ENCODE measurements around the gene STK4.

Gene STK4

DNA sequence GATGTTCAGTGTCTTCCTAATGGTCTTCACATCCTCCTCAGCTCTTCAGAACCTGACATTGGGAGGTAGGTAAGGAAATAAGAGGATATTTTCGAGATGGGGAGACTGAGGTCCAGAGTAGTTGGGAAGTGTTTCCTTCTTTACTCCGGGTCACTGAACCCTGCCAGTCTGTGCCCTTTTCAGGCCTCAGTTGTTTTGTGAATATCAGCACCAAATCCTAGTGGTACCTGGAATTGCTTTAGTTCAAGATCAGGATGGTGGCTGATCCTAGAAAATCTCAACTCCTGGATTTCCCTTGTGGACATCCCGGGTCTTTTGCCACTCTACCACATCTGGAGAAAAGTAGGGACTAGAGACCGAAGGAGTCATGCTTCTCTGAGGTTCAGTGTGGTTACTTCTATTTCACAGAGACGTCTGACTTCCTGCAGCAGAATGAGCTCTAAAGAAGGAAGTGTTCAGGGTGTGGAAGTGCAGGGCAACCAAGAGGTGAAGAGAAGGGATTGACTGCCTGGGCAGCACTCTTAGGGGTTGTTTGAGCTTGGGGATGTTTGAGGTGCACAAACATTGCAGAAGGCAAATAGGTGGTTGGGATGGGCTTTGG lies 995 bp downstream of the STK4 start:
- Histone ChIP-seq H3K4me3 (ENCODE audit: low read length) (peak overlapping the region; percentile 87), H3K27ac (ENCODE audit: low read length) (no peak overlapping the region), H3K9me3 (ENCODE audit: control insufficient read depth, low read depth, low read length) (no peaks in the 10 kb centered on the region), H3K36me3 (ENCODE audit: control insufficient read depth, low read depth, low read length) (peaks cover 4% of the 10 kb centered on the region), H3K4me1 (ENCODE audit: control insufficient read depth, low read depth, low read length) (peaks cover 4% of the 10 kb centered on the region), H3K27me3 (ENCODE audit: control insufficient read depth, insufficient read depth, low read length) (peaks cover 14% of the 10 kb centered on the region), H3K9ac (ENCODE audit: low read length) (peak overlapping the region; percentile 77)

DNA sequence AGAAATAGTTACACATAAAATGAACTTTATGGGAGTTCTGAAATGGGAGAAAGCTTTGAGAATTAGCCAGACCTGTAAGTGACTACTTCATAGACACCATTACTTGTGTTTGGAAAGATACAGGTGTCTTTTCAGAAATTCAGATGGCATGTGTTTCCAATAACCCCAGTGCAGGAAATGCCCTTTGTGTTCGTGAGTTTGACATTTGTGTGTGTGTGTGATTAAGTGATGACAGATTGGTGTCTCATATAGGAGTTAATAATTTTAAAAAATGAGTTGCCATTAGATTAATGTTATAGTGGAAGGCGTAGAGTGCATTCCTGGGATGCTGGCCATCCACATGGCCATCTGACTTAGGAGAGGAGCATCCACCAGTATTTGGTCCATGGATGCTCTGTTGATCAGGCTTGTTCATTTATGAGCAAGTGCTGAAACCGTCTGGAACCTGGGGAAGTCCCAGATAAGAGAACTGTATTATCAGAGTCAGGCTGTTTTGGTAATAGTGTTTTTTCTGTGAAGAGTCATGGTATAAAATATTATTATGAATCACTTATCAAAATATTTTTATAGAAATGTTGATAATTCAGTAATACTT lies 3.1 kb downstream of the STK4 start:
- H3K9ac ChIP-seq (ENCODE audit: low read length) = no peak overlapping the region
- H3K9me3 ChIP-seq (ENCODE audit: control insufficient read depth, low read depth, low read length) = no peaks in the 10 kb centered on the region
- peaks cover 4% of the 10 kb centered on the region for H3K4me1 ChIP-seq (ENCODE audit: control insufficient read depth, low read depth, low read length)
- H3K27me3 ChIP-seq (ENCODE audit: control insufficient read depth, insufficient read depth, low read length) = peaks cover 6% of the 10 kb centered on the region
- H3K4me3 ChIP-seq (ENCODE audit: low read length) = no peak overlapping the region
- peaks cover 21% of the 10 kb centered on the region for H3K36me3 ChIP-seq (ENCODE audit: control insufficient read depth, low read depth, low read length)
- H3K27ac ChIP-seq (ENCODE audit: low read length) = no peak overlapping the region

DNA sequence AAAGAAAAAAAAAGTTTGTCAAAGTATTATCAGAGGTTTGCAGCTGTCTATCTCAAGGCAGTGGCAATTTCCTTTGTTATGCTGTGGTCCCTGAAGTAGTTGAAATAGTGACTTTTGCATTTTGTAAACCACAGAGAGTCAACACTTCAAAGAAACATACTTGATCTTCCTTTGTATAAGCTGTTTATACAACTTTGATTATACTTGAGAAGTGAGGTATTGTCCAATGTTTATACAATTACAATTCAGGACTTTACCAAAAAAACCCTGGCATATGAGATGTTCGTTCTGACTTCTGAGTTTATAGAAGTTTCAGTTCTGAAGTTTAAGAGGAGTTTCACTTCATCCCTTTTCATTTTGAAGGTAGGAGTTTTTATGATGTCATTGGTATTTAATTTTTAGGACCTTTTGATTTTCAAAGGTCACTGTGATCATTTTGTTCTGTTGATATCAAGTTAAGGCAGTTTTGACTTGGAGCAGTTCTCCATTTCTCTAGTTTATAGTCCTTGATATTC lies 4.0 kb downstream of the STK4 start:
- Histone ChIP-seq H3K4me1 (ENCODE audit: control insufficient read depth, low read depth, low read length) (peaks cover 4% of the 10 kb centered on the region), H3K27ac (ENCODE audit: low read length) (no peak overlapping the region), H3K4me3 (ENCODE audit: low read length) (no peak overlapping the region)

DNA sequence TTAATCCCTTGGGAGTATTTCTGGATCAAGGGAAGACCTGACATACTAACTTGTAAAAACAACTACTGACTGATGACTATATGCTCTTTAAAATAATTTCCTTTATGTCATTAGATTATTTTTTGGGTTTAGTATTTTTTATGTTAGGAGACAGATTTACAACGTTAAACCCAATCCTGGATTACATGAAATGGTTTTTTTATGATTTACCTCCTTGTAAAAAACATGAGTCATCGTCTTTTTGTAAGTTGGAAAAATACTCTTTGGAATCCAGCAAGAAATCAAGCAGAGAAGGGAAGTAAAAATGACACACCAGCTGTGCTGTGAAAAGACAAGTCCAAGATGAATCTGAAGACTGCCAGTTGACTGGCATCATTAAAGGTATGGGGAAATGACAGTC lies 6.7 kb downstream of the STK4 start:
- Histone ChIP-seq H3K4me1 (ENCODE audit: control insufficient read depth, low read depth, low read length) (no peaks in the 10 kb centered on the region), H3K27ac (ENCODE audit: low read length) (no peak overlapping the region), H3K4me3 (ENCODE audit: low read length) (no peak overlapping the region), H3K9me3 (ENCODE audit: control insufficient read depth, low read depth, low read length) (no peaks in the 10 kb centered on the region), H3K36me3 (ENCODE audit: control insufficient read depth, low read depth, low read length) (peaks cover 43% of the 10 kb centered on the region), H3K9ac (ENCODE audit: low read length) (no peak overlapping the region), H3K27me3 (ENCODE audit: control insufficient read depth, insufficient read depth, low read length) (no peaks in the 10 kb centered on the region)

More for the DNA sequence above, 4.0 kb downstream of the STK4 start:
- no peaks in the 10 kb centered on the region for H3K27me3 ChIP-seq (ENCODE audit: control insufficient read depth, insufficient read depth, low read length)
- no peaks in the 10 kb centered on the region for H3K9me3 ChIP-seq (ENCODE audit: control insufficient read depth, low read depth, low read length)
- H3K9ac ChIP-seq (ENCODE audit: low read length) = no peak overlapping the region
- peaks cover 28% of the 10 kb centered on the region for H3K36me3 ChIP-seq (ENCODE audit: control insufficient read depth, low read depth, low read length)

DNA sequence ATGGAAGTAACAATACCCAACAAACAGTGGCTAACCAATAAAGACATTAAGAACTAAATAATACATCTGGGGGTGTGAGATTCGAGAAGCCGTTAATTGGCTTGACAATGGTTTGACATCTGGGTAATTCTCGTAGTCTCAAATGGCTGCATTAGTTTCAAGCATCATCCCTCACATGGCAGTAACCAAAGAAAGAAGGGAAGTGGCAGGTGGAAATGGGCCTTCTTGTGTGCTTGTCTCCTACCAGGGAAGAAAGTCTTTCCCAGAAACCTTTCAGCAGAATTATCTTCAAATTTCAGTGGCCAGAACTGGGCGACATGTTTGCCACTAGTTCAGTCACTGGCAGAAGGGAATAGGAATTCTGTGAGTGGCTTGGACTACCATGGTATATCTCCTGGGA lies 10.4 kb downstream of the STK4 start:
- H3K27me3 ChIP-seq (ENCODE audit: control insufficient read depth, insufficient read depth, low read length) = no peaks in the 10 kb centered on the region
- peaks cover 73% of the 10 kb centered on the region for H3K36me3 ChIP-seq (ENCODE audit: control insufficient read depth, low read depth, low read length)
- H3K9me3 ChIP-seq (ENCODE audit: control insufficient read depth, low read depth, low read length) = no peaks in the 10 kb centered on the region
- H3K9ac ChIP-seq (ENCODE audit: low read length) = no peak overlapping the region
- no peaks in the 10 kb centered on the region for H3K4me1 ChIP-seq (ENCODE audit: control insufficient read depth, low read depth, low read length)
- no peak overlapping the region for H3K4me3 ChIP-seq (ENCODE audit: low read length)
- H3K27ac ChIP-seq (ENCODE audit: low read length) = no peak overlapping the region

DNA sequence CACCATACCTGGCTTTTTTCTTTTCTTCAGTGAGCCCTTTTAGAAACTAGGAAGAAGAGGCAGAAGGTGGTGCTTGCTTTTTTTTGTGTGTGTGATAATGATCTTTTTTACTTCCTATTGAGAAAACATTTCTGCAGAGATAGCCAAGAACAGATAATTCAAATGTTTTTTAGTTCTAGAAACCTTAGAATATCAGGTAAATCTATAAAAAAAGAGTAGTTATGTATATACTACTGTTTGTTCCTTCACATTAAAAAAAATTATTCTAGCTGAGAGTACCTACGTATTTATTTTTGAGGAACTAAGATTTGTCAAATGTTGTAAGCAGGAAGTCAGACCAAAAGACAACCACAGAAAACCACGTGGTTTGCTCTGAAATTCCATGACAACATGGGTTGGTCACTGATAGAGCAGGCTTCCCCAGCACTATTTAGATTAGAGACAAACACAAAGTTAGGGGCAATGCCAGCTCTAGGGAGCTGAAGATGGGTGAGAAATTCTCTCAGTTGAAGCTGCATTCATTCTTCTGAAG lies 12.8 kb downstream of the STK4 start:
- H3K36me3 ChIP-seq (ENCODE audit: control insufficient read depth, low read depth, low read length) = peaks cover 61% of the 10 kb centered on the region
- H3K27ac ChIP-seq (ENCODE audit: low read length) = no peak overlapping the region
- H3K9me3 ChIP-seq (ENCODE audit: control insufficient read depth, low read depth, low read length) = no peaks in the 10 kb centered on the region
- H3K27me3 ChIP-seq (ENCODE audit: control insufficient read depth, insufficient read depth, low read length) = no peaks in the 10 kb centered on the region
- no peak overlapping the region for H3K9ac ChIP-seq (ENCODE audit: low read length)
- H3K4me3 ChIP-seq (ENCODE audit: low read length) = no peak overlapping the region
- H3K4me1 ChIP-seq (ENCODE audit: control insufficient read depth, low read depth, low read length) = no peaks in the 10 kb centered on the region

DNA sequence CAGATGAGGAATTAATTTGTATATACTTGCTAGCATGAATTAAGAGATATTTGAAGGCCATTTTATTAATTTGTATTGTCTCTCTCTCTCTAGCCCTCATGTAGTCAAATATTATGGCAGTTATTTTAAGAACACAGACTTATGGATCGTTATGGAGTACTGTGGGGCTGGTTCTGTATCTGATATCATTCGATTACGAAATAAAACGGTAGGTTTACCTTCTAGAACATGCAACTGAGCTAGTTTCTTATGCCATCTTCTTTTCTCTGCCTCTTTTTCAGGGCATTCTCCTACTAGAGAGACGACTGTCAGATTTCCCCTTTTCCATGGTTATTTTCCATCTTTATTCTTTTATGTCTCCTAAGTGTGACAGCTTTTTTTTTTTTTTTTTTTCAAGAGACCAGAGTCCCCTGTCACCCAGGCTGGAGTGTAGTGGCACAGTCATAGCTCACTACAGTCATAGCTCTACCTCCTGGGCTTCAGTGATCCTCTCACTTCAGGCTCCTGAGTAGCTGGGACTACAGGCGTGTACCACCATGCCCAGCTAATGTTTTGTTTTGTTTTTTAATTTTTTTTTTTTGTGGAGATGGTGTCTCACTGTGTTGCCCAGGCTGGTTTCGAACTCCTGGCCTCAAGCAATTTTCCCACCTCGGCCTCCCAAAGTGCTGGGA lies 15.6 kb downstream of the STK4 start:
- Histone ChIP-seq H3K27me3 (ENCODE audit: control insufficient read depth, insufficient read depth, low read length) (no peaks in the 10 kb centered on the region), H3K27ac (ENCODE audit: low read length) (no peak overlapping the region), H3K9me3 (ENCODE audit: control insufficient read depth, low read depth, low read length) (no peaks in the 10 kb centered on the region), H3K4me3 (ENCODE audit: low read length) (no peak overlapping the region), H3K36me3 (ENCODE audit: control insufficient read depth, low read depth, low read length) (peaks cover 48% of the 10 kb centered on the region), H3K9ac (ENCODE audit: low read length) (no peak overlapping the region), H3K4me1 (ENCODE audit: control insufficient read depth, low read depth, low read length) (no peaks in the 10 kb centered on the region)

DNA sequence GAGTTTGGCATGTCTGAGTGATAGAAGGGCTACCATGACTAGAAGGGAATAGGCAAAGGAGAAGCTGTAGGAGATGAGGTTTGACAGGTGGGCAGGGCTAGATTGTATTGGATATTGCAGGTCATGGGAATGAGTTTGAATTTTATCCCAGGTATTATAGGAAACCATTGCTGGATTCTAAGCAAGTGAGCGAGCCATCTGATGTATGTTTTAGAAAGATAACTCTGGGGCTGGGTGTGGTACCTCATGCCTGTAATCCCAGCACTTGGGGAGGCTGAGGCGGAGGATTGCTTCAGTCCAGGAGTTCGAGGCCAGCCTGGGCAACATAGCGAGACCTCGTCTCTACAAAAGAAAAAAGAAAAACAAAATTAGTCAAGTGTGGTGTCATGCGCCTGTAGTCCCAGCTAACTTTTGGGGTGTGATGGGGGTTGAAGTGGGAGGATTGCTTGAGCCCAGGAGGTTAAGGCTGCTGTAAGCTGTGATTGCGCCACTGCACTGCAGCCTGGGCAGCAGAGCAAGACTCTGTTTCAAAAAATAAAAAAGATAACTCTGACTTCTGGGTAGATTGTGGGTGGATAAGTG lies 16.9 kb downstream of the STK4 start:
- H3K27me3 ChIP-seq (ENCODE audit: control insufficient read depth, insufficient read depth, low read length) = no peaks in the 10 kb centered on the region
- no peak overlapping the region for H3K4me3 ChIP-seq (ENCODE audit: low read length)
- no peak overlapping the region for H3K27ac ChIP-seq (ENCODE audit: low read length)
- H3K4me1 ChIP-seq (ENCODE audit: control insufficient read depth, low read depth, low read length) = no peaks in the 10 kb centered on the region
- no peak overlapping the region for H3K9ac ChIP-seq (ENCODE audit: low read length)
- no peaks in the 10 kb centered on the region for H3K9me3 ChIP-seq (ENCODE audit: control insufficient read depth, low read depth, low read length)
- H3K36me3 ChIP-seq (ENCODE audit: control insufficient read depth, low read depth, low read length) = peaks cover 47% of the 10 kb centered on the region

DNA sequence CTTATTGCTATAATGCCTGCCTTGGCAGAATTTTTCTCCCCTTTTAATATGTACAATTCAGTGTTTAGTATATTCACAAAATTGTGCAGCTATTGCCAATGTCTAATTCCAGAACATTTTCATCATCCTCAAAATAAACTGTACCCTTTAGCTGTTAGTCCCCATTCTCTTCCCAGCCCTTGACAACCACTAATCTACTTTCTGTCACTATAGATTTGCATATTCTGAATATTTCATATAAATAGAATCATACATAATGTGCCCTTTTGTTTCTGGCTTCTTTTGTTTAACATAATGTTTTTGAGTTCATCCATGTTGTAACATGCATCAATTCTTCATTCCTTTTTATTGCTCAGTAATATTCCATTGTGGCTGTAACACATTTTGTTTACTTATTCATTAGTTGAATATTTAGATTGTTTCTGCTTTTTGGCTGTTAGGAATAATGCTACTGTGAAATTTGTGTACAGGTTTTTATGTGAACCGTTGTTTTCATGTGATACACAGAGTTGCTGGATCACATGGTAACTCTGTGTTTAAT lies 22.4 kb downstream of the STK4 start:
- Histone ChIP-seq H3K4me3 (ENCODE audit: low read length) (no peak overlapping the region), H3K27ac (ENCODE audit: low read length) (no peak overlapping the region), H3K9me3 (ENCODE audit: control insufficient read depth, low read depth, low read length) (no peaks in the 10 kb centered on the region), H3K9ac (ENCODE audit: low read length) (no peak overlapping the region), H3K27me3 (ENCODE audit: control insufficient read depth, insufficient read depth, low read length) (no peaks in the 10 kb centered on the region), H3K36me3 (ENCODE audit: control insufficient read depth, low read depth, low read length) (peaks cover 15% of the 10 kb centered on the region), H3K4me1 (ENCODE audit: control insufficient read depth, low read depth, low read length) (peaks cover 6% of the 10 kb centered on the region)

DNA sequence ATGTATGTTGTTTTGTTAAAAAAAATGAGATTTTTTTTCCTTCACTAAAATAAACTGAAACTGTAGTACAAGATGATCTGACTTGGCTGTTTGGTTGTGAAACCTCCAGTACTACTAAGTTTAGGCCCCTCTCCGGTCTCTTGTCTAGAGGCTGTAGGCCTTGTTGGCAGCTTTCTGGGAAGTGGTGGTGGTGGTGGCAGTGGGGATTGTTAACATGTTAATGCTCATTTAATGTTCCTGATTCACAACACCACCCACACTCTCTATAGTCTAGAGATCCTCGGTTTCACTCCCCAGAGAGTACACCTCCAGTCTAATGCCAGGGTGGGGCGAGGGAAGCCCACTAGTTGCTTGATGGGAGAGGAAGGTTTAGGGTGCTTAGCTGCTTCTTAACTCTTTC lies 24.1 kb downstream of the STK4 start:
- Histone ChIP-seq H3K27me3 (ENCODE audit: control insufficient read depth, insufficient read depth, low read length) (no peaks in the 10 kb centered on the region), H3K4me1 (ENCODE audit: control insufficient read depth, low read depth, low read length) (peaks cover 6% of the 10 kb centered on the region), H3K27ac (ENCODE audit: low read length) (no peak overlapping the region), H3K36me3 (ENCODE audit: control insufficient read depth, low read depth, low read length) (peaks cover 18% of the 10 kb centered on the region), H3K4me3 (ENCODE audit: low read length) (no peak overlapping the region), H3K9ac (ENCODE audit: low read length) (no peak overlapping the region), H3K9me3 (ENCODE audit: control insufficient read depth, low read depth, low read length) (no peaks in the 10 kb centered on the region)

DNA sequence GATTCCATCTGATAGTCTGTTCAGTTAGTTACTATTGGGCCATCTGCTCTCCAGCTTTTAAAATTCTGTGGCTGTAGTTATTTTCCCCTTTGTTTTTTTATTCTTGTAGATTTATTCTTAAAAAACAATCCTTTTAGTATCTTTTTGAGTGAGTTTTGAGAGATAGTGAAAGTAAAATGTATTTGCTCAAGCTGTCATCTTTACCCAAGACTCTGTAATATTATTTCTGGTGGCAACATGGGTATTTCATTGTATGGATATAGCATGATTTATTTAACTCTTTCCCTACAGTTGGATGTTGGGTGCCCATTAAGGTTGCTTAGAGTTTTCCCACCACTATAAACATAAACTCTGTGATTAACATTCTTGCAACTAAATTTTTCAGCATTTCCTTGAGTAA lies 24.6 kb downstream of the STK4 start:
- H3K36me3 ChIP-seq (ENCODE audit: control insufficient read depth, low read depth, low read length) = peaks cover 18% of the 10 kb centered on the region
- no peak overlapping the region for H3K9ac ChIP-seq (ENCODE audit: low read length)
- H3K4me1 ChIP-seq (ENCODE audit: control insufficient read depth, low read depth, low read length) = peaks cover 6% of the 10 kb centered on the region
- no peak overlapping the region for H3K27ac ChIP-seq (ENCODE audit: low read length)
- H3K27me3 ChIP-seq (ENCODE audit: control insufficient read depth, insufficient read depth, low read length) = no peaks in the 10 kb centered on the region
- no peaks in the 10 kb centered on the region for H3K9me3 ChIP-seq (ENCODE audit: control insufficient read depth, low read depth, low read length)
- H3K4me3 ChIP-seq (ENCODE audit: low read length) = no peak overlapping the region

Data from iPS-18a (cell line).